SU-DHL-6 (cell line): ENCODE measurements around the gene PDCD1.

Source experiments
- EZH2phosphoT487 ChIP-seq: fragments of 200-600 bp; sonication (generic), shearing (Covaris generic); conservative IDR thresholded peaks from 2 replicates; pipeline ENCODE4 v1.6.1; 2018; ENCODE audit warnings: mild to moderate bottlenecking, antibody characterized with exemption, low read length, moderate library complexity, mixed read lengths
- TF ChIP-seq, protein P1 (sequence below): fragments of 200-600 bp; sonication (generic); IDR thresholded peaks from one replicate; pipeline ENCODE4 v1.5.1; 2017; ENCODE audit warnings: antibody characterized with exemption, mild to moderate bottlenecking, low read length, moderate library complexity; ENCODE audit not compliant: insufficient read depth, poor library complexity, severe bottlenecking

DNA sequence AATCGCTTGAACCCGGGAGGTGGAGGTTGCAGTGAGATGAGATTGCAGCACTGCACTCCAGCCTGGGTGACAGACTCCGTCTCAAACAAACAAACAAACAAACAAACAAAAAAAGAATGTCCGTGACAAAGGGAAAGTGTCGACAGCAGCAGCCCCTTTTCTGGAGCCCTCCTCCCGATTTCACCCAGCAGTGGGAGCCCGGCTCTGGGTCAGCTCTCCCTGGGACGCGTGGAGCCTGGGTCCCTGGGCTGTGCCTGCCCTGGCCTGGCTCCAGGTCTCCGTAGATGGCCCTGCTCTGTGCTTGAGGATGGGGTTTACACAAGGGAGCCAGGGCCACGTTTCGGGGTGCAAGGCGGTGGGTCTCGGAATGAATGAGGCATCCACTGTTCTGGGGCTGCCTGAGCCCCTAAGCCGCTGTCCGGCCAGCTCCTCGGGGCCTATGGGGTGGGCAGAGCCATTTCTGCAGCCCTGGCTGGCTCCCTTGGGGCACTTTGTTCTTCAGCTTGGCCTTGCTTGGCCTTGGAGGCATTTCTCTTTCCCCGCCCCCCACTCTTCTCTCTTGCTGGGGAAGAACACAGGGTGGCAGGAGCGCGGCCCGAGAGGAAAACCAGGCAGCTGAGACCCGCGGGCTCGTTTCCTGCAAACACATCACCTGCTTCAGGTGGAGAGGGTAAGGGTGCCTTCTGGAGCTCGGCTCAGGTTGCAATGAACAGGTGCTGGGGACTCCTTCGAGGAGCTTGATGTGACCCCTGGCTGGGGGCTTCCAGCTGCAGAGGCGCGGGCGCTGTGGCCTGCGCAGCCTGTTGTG, 40.0 kb upstream of the PDCD1 start:
- TF ChIP-seq, protein P1, sequence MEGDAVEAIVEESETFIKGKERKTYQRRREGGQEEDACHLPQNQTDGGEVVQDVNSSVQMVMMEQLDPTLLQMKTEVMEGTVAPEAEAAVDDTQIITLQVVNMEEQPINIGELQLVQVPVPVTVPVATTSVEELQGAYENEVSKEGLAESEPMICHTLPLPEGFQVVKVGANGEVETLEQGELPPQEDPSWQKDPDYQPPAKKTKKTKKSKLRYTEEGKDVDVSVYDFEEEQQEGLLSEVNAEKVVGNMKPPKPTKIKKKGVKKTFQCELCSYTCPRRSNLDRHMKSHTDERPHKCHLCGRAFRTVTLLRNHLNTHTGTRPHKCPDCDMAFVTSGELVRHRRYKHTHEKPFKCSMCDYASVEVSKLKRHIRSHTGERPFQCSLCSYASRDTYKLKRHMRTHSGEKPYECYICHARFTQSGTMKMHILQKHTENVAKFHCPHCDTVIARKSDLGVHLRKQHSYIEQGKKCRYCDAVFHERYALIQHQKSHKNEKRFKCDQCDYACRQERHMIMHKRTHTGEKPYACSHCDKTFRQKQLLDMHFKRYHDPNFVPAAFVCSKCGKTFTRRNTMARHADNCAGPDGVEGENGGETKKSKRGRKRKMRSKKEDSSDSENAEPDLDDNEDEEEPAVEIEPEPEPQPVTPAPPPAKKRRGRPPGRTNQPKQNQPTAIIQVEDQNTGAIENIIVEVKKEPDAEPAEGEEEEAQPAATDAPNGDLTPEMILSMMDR, result no peak
- TF ChIP-seq EZH2phosphoT487, result no peak
